Measurements from ENCODE around the gene SPATA32.

DNA sequence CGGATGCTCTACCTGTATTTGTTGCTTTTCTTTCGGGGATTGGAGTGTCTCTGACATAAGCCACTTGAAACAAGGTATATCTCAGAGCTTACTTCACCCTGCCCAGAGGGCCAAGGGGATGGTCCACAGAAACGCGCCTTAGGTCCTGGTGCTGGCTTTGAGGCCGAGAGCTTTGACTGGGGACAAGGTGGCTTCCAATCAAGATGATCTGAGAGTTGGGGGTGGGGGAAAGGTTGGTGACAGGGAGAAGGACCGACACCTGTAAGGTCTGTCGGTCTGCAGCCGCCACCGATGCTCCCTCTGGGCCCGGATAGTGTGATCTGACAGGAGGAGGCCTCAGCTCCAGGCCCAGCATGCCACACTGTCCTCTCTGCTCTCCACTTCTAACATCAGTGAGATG is 21.8 kb upstream of the SPATA32 start:
- TF ChIP-seq, protein P1, sequence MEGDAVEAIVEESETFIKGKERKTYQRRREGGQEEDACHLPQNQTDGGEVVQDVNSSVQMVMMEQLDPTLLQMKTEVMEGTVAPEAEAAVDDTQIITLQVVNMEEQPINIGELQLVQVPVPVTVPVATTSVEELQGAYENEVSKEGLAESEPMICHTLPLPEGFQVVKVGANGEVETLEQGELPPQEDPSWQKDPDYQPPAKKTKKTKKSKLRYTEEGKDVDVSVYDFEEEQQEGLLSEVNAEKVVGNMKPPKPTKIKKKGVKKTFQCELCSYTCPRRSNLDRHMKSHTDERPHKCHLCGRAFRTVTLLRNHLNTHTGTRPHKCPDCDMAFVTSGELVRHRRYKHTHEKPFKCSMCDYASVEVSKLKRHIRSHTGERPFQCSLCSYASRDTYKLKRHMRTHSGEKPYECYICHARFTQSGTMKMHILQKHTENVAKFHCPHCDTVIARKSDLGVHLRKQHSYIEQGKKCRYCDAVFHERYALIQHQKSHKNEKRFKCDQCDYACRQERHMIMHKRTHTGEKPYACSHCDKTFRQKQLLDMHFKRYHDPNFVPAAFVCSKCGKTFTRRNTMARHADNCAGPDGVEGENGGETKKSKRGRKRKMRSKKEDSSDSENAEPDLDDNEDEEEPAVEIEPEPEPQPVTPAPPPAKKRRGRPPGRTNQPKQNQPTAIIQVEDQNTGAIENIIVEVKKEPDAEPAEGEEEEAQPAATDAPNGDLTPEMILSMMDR (tag by site-specific recombination; IDR thresholded peaks at IDR 0.05) = no peak
- TF ChIP-seq ZNF169 (tag by site-specific recombination; IDR thresholded peaks at IDR 0.05) (no peak), ZNF558 (tag by site-specific recombination; IDR thresholded peaks at IDR 0.05) (no peak), ZNF24 (tag by site-specific recombination; IDR thresholded peaks at IDR 0.05) (no peak), ZBTB21 (tag by site-specific recombination; IDR thresholded peaks at IDR 0.05) (no peak), ZNF146 (tag by site-specific recombination; IDR thresholded peaks at IDR 0.05) (no peak), MEIS1 (CRISPR knock-in tag; IDR thresholded peaks at IDR 0.05; ENCODE audit: borderline replicate concordance) (no peak), SP7 (tag by site-specific recombination; IDR thresholded peaks at IDR 0.05) (no peak)
- TF ChIP-seq, protein P2, sequence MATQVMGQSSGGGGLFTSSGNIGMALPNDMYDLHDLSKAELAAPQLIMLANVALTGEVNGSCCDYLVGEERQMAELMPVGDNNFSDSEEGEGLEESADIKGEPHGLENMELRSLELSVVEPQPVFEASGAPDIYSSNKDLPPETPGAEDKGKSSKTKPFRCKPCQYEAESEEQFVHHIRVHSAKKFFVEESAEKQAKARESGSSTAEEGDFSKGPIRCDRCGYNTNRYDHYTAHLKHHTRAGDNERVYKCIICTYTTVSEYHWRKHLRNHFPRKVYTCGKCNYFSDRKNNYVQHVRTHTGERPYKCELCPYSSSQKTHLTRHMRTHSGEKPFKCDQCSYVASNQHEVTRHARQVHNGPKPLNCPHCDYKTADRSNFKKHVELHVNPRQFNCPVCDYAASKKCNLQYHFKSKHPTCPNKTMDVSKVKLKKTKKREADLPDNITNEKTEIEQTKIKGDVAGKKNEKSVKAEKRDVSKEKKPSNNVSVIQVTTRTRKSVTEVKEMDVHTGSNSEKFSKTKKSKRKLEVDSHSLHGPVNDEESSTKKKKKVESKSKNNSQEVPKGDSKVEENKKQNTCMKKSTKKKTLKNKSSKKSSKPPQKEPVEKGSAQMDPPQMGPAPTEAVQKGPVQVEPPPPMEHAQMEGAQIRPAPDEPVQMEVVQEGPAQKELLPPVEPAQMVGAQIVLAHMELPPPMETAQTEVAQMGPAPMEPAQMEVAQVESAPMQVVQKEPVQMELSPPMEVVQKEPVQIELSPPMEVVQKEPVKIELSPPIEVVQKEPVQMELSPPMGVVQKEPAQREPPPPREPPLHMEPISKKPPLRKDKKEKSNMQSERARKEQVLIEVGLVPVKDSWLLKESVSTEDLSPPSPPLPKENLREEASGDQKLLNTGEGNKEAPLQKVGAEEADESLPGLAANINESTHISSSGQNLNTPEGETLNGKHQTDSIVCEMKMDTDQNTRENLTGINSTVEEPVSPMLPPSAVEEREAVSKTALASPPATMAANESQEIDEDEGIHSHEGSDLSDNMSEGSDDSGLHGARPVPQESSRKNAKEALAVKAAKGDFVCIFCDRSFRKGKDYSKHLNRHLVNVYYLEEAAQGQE (tag by site-specific recombination; IDR thresholded peaks at IDR 0.05) = no peak
- TF ChIP-seq, protein P3, sequence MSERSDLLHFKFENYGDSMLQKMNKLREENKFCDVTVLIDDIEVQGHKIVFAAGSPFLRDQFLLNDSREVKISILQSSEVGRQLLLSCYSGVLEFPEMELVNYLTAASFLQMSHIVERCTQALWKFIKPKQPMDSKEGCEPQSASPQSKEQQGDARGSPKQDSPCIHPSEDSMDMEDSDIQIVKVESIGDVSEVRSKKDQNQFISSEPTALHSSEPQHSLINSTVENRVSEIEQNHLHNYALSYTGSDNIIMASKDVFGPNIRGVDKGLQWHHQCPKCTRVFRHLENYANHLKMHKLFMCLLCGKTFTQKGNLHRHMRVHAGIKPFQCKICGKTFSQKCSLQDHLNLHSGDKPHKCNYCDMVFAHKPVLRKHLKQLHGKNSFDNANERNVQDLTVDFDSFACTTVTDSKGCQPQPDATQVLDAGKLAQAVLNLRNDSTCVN (tag by site-specific recombination; optimal IDR thresholded peaks at IDR 0.05) = no peak

All from HEK293 (cell line).